Measurements from ENCODE around the gene TYW3. TPM values are rescaled to one million over a fixed set of nuclear protein-coding genes. Genes with fewer than 3 reads are reported as not detected.
"Not testable (repeated sequence)": the region's sequence is repeated elsewhere in the genome, so short reads cannot be mapped to it uniquely, and the experiment has no call there.

Gene TYW3
- total and polyA plus RNA-seq, 12 donors: 9.7 to 50.2 (median 22.4) TPM

- DNase-seq: no peak
- Histone ChIP-seq H3K4me1 (replicated peaks in 1 of 2) (no peaks in the 10 kb centered on the region), H3K27me3 (no peaks in the 10 kb centered on the region), H3K4me3 (no peak overlapping the region), H3K36me3 (replicated peaks in 1 of 2) (peaks cover 0 to 45% of the 10 kb centered on the region in 2 donors), H3K9me3 (replicated peaks in 1 of 3) (no peaks in the 10 kb centered on the region), H3K27ac (no peak overlapping the region)
- TF ChIP-seq POLR2A (IDR thresholded peaks at IDR 0.05) (no peak), CTCF (IDR thresholded peaks at IDR 0.05) (no peak)
- intact Hi-C loops (cut with DNase I): no loop called here
Measured at GRCh38 chr1:74755475-74755874, 22.5 kb downstream of the TYW3 start.

DNA sequence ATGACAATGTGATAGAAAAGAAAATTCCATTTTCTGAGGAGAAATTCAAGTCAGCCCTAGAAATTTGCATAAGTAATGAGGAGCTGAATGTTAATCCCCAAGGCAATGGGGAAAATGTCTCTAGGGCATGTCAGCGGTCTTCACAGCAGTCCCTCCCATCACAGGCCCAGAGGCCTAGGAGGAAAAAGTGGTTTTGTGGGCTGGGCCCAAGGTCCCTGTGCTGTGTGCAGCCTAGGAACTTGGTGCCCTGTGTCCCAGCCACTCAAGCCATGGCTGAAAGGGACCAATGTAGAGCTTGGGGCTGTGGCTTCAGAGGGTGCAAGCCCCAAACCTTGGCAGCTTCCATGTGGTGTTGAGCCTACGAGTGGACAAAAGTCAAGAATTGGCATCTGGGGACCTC lies 23.7 kb downstream of the TYW3 start:
- DNase-seq; H3K27me3 ChIP-seq; H3K4me3 ChIP-seq; intact Hi-C loops (cut with DNase I); H3K27ac ChIP-seq; H3K4me1 ChIP-seq (replicated peaks in 1 of 2); H3K9me3 ChIP-seq (replicated peaks in 1 of 3): not testable (repeated sequence)
- 94 to 100% (median 97%) methylated on average over 1 to 2 of the region's 2 CpGs for WGBS, 4 donors
- H3K36me3 ChIP-seq (replicated peaks in 1 of 2): peaks cover 0 to 39% of the 10 kb centered on the region in 2 donors

DNA sequence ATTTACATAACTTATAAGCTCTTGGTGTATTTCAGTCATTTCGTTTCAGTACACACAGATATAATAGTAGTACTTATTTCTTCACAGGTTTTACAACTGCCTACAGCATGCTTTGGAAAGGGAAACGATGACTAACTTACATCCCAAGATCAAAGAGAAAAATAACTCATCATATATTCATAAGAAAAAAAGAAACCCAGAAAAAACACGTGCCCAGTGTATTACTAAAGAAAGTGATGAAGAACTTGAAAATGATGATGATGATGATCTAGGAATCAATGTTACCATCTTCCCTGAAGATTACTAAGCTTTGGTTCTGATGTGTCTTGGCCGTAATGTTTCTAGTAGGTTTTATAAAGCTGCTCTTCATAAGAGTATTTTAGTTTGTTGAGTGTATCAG lies 30.9 kb downstream of the TYW3 start:
- 82 to 88% (median 86%) methylated on average over 4 of the region's 4 CpGs for WGBS, 4 donors
- Histone ChIP-seq H3K27ac (no peak overlapping the region), H3K4me3 (no peak overlapping the region), H3K4me1 (replicated peaks in 1 of 2) (no peaks in the 10 kb centered on the region), H3K36me3 (replicated peaks in 1 of 2) (peaks cover 0 to 12% of the 10 kb centered on the region in 2 donors), H3K9me3 (replicated peaks in 1 of 3) (no peaks in the 10 kb centered on the region), H3K27me3 (no peaks in the 10 kb centered on the region)
- DNase-seq: no peak
- no peak for TF ChIP-seq CTCF (IDR thresholded peaks at IDR 0.05)
- no peak for TF ChIP-seq POLR2A (IDR thresholded peaks at IDR 0.05)
- intact Hi-C loops (cut with DNase I): no loop called here

GRCh38 chr1:74766579-74766978 lies 33.6 kb downstream of the TYW3 start:
- 75 to 85% (median 81%) methylated on average over 2 of the region's 2 CpGs for WGBS, 4 donors
- TF ChIP-seq CTCF (IDR thresholded peaks at IDR 0.05) (no peak), POLR2A (IDR thresholded peaks at IDR 0.05) (no peak)
- no peak for DNase-seq
- no peak overlapping the region for H3K4me3 ChIP-seq
- H3K9me3 ChIP-seq (replicated peaks in 1 of 3): no peaks in the 10 kb centered on the region
- intact Hi-C loops (cut with DNase I): no loop called here
- H3K27ac ChIP-seq: no peak overlapping the region
- no peaks in the 10 kb centered on the region for H3K27me3 ChIP-seq
- H3K4me1 ChIP-seq (replicated peaks in 1 of 2): no peaks in the 10 kb centered on the region
- H3K36me3 ChIP-seq (replicated peaks in 1 of 2): peaks cover 0 to 10% of the 10 kb centered on the region in 2 donors

DNA sequence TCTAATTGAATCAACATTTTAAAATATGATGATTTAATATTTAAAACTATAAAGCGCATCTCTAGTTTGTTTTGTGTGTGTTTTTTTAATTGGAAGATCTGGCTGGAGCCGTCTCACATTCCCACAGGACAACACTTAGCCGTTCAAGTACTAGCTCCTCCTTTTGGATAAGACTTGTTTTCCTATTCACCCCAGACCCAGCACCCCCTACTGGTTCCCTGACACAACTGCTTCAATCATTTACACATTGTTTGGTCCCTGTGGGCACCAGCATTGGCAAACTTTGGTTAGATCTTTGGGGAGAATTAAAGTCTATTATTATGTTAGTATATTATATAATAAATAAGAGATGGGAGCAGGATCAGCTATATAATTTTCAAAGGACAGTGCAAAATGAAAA lies 34.5 kb downstream of the TYW3 start:
- peak in 2 of 6 experiments; percentile 6 to 20 for TF ChIP-seq CTCF (IDR thresholded peaks at IDR 0.05)
- TF ChIP-seq POLR2A (IDR thresholded peaks at IDR 0.05): no peak
- Histone ChIP-seq H3K4me1 (replicated peaks in 1 of 2) (peaks cover 0 to 4% of the 10 kb centered on the region in 2 donors), H3K36me3 (replicated peaks in 1 of 2) (peaks cover 0 to 6% of the 10 kb centered on the region in 2 donors), H3K4me3 (no peak overlapping the region), H3K27me3 (no peaks in the 10 kb centered on the region), H3K9me3 (replicated peaks in 1 of 3) (no peaks in the 10 kb centered on the region), H3K27ac (no peak overlapping the region)
- WGBS, 4 donors: 69 to 80% (median 72%) methylated on average over 3 of the region's 3 CpGs
- intact Hi-C loops (cut with DNase I): no loop called here
- no peak for DNase-seq
